ENCODE data around the gene GPAT2. TPM values are rescaled to one million over a fixed set of nuclear protein-coding genes. Genes with fewer than 3 reads are reported as not detected.
A peak's percentile ranks its signal among the peaks of the same experiment; 100 is the strongest.
"Not testable (repeated sequence)": the region's sequence is repeated elsewhere in the genome, so short reads cannot be mapped to it uniquely, and the experiment has no call there.

The GPAT2 gene
- total and polyA plus RNA-seq, 2 of the 8 experiments (the other 6 are each of a cell fraction or from before 2014, with no cell fraction given): 0.26 to 0.63 TPM

- H3K4me3 ChIP-seq (ENCODE audit: extremely low read depth in 1 of 4, insufficient read depth in 2 of 4, low read depth in 3 of 4, low read length in 4 of 4); H2BK5ac ChIP-seq (ENCODE audit: low read depth, low read length); DNase-seq (ENCODE audit: low read depth in 1 of 2, low spot score in 2 of 2); H2AK5ac ChIP-seq (ENCODE audit: low read depth, low read length); H3K79me1 ChIP-seq (ENCODE audit: low read depth, low read length); H3K27ac ChIP-seq (ENCODE audit: low read depth, low read length); POLR2A ChIA-PET (ENCODE audit: partially characterized antibody); H2BK120ac ChIP-seq (replicated peaks; ENCODE audit: low read depth, low read length); H4K8ac ChIP-seq (ENCODE audit: extremely low read depth, insufficient read depth, low read length); H3K27me3 ChIP-seq (replicated peaks in 1 of 4; ENCODE audit: control insufficient read depth in 3 of 4, extremely low read depth in 1 of 4, insufficient read depth in 3 of 4, low read length in 3 of 4); H4K5ac ChIP-seq (ENCODE audit: insufficient read length, low read depth, low read length); H3K4me1 ChIP-seq (replicated peaks in 1 of 4; ENCODE audit: control insufficient read depth in 3 of 4, insufficient read depth in 4 of 4, low read length in 3 of 4); H3K4ac ChIP-seq (replicated peaks; ENCODE audit: insufficient read length, low read depth, low read length); FAIRE-seq; H3K14ac ChIP-seq (ENCODE audit: insufficient read length); H2BK20ac ChIP-seq (ENCODE audit: low read length); H2AFZ ChIP-seq (ENCODE audit: low read length); H3K23me2 ChIP-seq (ENCODE audit: low read depth, low read length); H4K91ac ChIP-seq (replicated peaks; ENCODE audit: insufficient read length, low read length); H3K79me2 ChIP-seq (ENCODE audit: control insufficient read depth in 1 of 2, insufficient read depth in 2 of 2, low read length in 2 of 2); H3K36me3 ChIP-seq (ENCODE audit: control insufficient read depth in 2 of 4, insufficient read depth in 4 of 4, low read length in 3 of 4); H4K20me1 ChIP-seq (replicated peaks in 1 of 2; ENCODE audit: control insufficient read depth in 1 of 2, insufficient read depth in 2 of 2, low read length in 2 of 2); H3K4me2 ChIP-seq (ENCODE audit: insufficient read depth in 1 of 2, low read depth in 2 of 2, low read length in 2 of 2); H2BK15ac ChIP-seq (ENCODE audit: low read length); H3K18ac ChIP-seq (ENCODE audit: extremely low read depth, low read length); H3K23ac ChIP-seq (ENCODE audit: insufficient read length); H3K9me3 ChIP-seq (ENCODE audit: insufficient read depth in 2 of 2, low read depth in 1 of 2, low read length in 1 of 2): not testable (repeated sequence)
- CTCF ChIA-PET (ENCODE audit: partially characterized antibody): interaction anchor here (1.1 to 1.3 kb wide), 2 partner anchors 9 to 110 kb away, joined by 4 read pairs; no protein-coding TSS in a partner anchor
- Histone ChIP-seq H3K56ac (replicated peaks; ENCODE audit: insufficient read length, low read depth, low read length) (peak overlapping the region; percentile 42), H2BK12ac (ENCODE audit: low read depth, low read length) (peak overlapping the region; percentile 68; the same call in 1 of the 2 replicates), H3K9ac (replicated peaks in 1 of 4; ENCODE audit: extremely low read depth in 1 of 4, low read depth in 3 of 4, low read length in 3 of 4) (peak overlapping the region in 1 of 4 experiments; percentile 54; a peak in 1 of 7 replicates)
- 87% methylated on average over 1 of the region's 3 CpGs; no CpG with 5 or more reads in 1 of the 2 experiments for WGBS, 2 experiments (ENCODE audit: extremely low coverage in 1 of 2, insufficient coverage in 1 of 2, insufficient read length in 1 of 2, insufficient replicate concordance in 2 of 2, low coverage in 1 of 2, low lambda C conversion rate in 2 of 2, missing lambda C conversion rate in 1 of 2)
Measured at GRCh38 chr2:96064047-96064675, 29.4 kb upstream of the GPAT2 start.
